Fibroblast of lung (primary cell): Measurements from ENCODE around the gene MYO1F.

Experiments used
- CTCF ChIP-seq, 2 donors: IDR thresholded peaks in 1 of 2; conservative IDR thresholded peaks in 1 of 2; 1 replicate in 1 of 2; 2 replicates in 1 of 2; pipeline ENCODE4 v1.5.1; 2011 to 2012; ENCODE audit warnings: low read length in 2 of 2, control low read depth in 1 of 2, inconsistent platforms in 1 of 2, low read depth in 1 of 2, mild to moderate bottlenecking in 1 of 2
- EZH2 ChIP-seq: IDR thresholded peaks from 2 replicates; pipeline ENCODE4 v1.5.1; 2012; ENCODE audit warnings: low read length, control low read depth, mild to moderate bottlenecking; ENCODE audit errors: missing control alignments

- TF ChIP-seq CTCF (conservative IDR thresholded peaks at IDR 0.05 in 1 of 2, IDR thresholded peaks at IDR 0.05 in 1 of 2; ENCODE audit: low read depth in 1 of 2, low read length in 2 of 2): no peak
- TF ChIP-seq EZH2: no peak
These were observed 499 bp upstream of the MYO1F start for GRCh38 chr19:8577741-8578140.
